Upper lobe of left lung (tissue), 4 donors: Measurements from ENCODE around the gene R3HDM4.

Experiments
- POLR2AphosphoS5 ChIP-seq, 2 donors: sonication (generic); formaldehyde crosslinking; IDR thresholded peaks; one replicate each; pipeline ENCODE4 v1.5.1; 2017; ENCODE audit warnings: antibody characterized with exemption in 2 of 2
- TF ChIP-seq, protein P1 (sequence below), 6 experiments: fragments of 450-650 bp in 4 of 6; fragments of 200-600 bp in 2 of 6; sonication (generic) in 2 of 6; IDR thresholded peaks; one replicate each; pipeline ENCODE4 v1.5.1; 2016 to 2019; ENCODE audit warnings: antibody characterized with exemption in 6 of 6

DNA sequence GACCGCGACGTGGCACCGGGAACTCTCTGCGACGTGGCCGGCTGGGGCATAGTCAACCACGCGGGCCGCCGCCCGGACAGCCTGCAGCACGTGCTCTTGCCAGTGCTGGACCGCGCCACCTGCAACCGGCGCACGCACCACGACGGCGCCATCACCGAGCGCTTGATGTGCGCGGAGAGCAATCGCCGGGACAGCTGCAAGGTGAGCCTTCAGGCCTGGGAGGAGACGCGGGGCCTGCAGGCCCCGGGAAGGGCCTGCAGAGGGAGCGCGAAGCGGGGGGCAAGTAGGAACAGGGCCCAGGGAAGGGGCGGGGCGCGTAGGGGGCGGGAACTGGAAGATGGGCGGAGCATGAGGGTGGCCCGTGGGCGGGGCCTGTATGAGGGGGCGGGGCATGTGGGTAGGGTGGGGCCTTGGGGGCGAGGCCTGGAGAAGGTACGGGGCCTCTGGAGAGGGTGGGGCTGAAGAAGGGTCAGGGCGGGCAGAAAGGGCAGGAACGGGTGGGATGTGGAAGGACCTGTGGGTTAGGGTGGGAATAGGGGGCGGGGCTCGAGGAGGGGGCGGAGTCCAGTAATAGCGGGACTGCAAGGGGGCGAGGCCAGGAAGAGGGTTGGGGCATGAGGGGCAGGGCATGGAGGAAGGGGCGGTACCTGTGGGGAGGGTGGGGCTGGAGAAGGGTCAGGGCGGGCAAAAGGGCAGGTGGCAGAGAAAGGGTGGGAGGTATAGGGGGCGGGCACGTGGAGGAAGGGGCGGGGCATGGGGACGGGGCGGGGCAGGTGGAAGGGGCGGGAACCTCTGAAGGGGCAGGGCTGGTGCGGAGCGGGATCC lies 51.1 kb downstream of the R3HDM4 start:
- TF ChIP-seq, protein P1, sequence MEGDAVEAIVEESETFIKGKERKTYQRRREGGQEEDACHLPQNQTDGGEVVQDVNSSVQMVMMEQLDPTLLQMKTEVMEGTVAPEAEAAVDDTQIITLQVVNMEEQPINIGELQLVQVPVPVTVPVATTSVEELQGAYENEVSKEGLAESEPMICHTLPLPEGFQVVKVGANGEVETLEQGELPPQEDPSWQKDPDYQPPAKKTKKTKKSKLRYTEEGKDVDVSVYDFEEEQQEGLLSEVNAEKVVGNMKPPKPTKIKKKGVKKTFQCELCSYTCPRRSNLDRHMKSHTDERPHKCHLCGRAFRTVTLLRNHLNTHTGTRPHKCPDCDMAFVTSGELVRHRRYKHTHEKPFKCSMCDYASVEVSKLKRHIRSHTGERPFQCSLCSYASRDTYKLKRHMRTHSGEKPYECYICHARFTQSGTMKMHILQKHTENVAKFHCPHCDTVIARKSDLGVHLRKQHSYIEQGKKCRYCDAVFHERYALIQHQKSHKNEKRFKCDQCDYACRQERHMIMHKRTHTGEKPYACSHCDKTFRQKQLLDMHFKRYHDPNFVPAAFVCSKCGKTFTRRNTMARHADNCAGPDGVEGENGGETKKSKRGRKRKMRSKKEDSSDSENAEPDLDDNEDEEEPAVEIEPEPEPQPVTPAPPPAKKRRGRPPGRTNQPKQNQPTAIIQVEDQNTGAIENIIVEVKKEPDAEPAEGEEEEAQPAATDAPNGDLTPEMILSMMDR (IDR thresholded peaks at IDR 0.05): peak in 1 of 6 experiments; percentile 31
- no peak for TF ChIP-seq POLR2AphosphoS5 (IDR thresholded peaks at IDR 0.05)
